ENCODE results near the gene PRPF39. TPM values are rescaled to one million over a fixed set of nuclear protein-coding genes. Genes with fewer than 3 reads are reported as not detected.

Gene PRPF39
- total and polyA plus RNA-seq, 2 of the 13 experiments (the other 11 are each of a cell fraction or from before 2014, with no cell fraction given) = 44.2 to 65.0 TPM

DNA sequence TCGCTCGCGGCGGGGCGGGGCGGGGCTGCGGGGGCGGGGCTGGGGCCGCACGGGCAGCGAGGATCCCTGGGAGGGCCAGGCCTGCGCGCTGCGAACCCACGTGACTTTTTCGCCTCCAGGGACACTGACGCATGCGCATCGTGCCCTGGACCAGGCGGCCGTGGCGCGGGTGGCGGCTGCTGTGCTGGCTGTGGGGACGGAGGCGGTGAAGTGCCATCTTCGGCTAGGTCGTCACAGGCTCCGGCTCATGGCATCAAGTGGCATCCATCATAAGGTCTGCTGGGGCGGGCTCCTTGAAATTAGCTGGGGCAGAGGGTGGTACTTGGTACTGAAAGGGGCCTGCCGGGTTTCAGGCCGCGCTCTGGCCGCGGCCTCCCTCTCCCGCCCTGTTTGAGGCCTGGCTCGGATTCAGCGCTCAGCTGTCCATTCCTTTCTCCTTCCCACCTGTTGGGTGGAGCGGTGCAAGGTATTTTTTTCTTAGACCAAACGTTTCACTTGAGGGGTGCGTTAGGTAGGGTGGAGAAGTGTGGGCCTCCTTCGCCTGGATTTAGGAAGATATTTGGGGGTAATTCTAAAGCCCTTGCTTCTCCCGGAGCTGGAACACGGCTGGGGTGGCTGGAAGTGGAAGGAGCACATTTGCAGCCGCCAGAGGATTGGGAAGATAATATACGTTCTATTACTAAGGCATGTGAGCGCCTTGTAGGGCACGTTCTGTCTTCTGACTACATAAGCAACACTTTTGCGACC lies at the start of gene PRPF39 (continued):
- TF ChIP-seq ZNF546 (CRISPR knock-in tag; conservative IDR thresholded peaks at IDR 0.05) (no peak), CCDC6 (CRISPR knock-in tag; IDR thresholded peaks at IDR 0.05) (no peak), TCF12 (IDR thresholded peaks at IDR 0.05) (no peak), TCF12 (CRISPR knock-in tag; IDR thresholded peaks at IDR 0.05) (no peak), SCMH1 (CRISPR knock-in tag; IDR thresholded peaks at IDR 0.05; ENCODE audit: borderline replicate concordance) (no peak), ZNF224 (CRISPR knock-in tag; IDR thresholded peaks at IDR 0.05) (no peak), HDAC6 (IDR thresholded peaks at IDR 0.05; ENCODE audit: low read depth, low read length) (no peak), IKZF5 (CRISPR knock-in tag; IDR thresholded peaks at IDR 0.05) (no peak; the same call in 1 of the 2 replicates), ZBED4 (CRISPR knock-in tag; IDR thresholded peaks at IDR 0.05; ENCODE audit: borderline replicate concordance) (no peak)
- TF ChIP-seq, protein P1, sequence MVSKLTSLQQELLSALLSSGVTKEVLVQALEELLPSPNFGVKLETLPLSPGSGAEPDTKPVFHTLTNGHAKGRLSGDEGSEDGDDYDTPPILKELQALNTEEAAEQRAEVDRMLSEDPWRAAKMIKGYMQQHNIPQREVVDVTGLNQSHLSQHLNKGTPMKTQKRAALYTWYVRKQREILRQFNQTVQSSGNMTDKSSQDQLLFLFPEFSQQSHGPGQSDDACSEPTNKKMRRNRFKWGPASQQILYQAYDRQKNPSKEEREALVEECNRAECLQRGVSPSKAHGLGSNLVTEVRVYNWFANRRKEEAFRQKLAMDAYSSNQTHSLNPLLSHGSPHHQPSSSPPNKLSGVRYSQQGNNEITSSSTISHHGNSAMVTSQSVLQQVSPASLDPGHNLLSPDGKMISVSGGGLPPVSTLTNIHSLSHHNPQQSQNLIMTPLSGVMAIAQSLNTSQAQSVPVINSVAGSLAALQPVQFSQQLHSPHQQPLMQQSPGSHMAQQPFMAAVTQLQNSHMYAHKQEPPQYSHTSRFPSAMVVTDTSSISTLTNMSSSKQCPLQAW (CRISPR knock-in tag; IDR thresholded peaks at IDR 0.05) = 0 out of 2 replicates have a peak, but pooled peaks have one; percentile 38

Data from HepG2 (cell line).